ENCODE measurements around the gene F3. TPM values are rescaled to one million over a fixed set of nuclear protein-coding genes. Genes with fewer than 3 reads are reported as not detected.

The F3 gene
- total RNA-seq: 132 and 152 TPM in 2 replicates

DNA sequence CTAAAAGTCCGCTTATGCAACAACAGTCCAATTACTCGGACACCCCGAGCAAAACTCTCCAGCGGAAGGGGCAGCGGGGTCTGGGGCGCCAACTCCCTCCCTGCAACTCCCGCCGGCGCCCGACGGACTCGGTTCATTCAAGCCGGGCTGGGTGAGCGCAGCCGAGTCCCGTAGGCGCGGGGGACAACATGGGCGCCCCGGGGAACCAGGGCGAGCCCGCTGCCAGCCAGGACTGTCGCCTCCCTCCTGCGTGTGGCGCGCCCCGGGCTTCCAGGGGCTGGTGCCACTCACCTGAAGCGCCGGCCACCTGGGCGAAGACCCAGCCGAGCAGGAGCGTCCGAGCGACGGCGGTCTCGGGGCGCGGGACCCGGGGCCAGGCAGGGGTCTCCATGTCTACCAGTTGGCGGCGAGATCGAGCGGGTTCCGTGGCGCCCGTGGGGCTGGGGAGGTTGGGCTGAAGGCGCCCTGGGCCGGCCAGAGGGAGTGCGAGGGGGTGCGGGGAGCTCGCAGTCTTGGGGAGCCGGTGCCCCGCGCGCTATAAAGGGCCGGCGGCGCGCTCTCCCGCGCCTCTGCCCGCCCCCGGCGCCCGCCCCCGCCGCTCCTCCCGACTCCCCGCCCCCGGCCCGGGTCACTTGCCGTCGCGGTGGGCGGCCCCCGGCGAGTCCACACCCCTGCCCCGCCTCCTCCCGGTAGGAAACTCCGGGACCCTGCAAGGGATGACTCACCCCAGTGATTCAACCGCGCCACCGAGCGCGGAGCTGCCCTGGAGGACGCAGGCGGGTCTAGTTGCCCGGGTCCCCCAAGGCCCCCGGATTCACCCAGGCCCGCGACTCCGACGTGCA is at the start of gene F3:
Gene F3 (minus strand): TSS at position 514 of the 842 bp plus-strand sequence. CDS start 123 bp downstream, at position 391.
- TF ChIP-seq, protein P1, sequence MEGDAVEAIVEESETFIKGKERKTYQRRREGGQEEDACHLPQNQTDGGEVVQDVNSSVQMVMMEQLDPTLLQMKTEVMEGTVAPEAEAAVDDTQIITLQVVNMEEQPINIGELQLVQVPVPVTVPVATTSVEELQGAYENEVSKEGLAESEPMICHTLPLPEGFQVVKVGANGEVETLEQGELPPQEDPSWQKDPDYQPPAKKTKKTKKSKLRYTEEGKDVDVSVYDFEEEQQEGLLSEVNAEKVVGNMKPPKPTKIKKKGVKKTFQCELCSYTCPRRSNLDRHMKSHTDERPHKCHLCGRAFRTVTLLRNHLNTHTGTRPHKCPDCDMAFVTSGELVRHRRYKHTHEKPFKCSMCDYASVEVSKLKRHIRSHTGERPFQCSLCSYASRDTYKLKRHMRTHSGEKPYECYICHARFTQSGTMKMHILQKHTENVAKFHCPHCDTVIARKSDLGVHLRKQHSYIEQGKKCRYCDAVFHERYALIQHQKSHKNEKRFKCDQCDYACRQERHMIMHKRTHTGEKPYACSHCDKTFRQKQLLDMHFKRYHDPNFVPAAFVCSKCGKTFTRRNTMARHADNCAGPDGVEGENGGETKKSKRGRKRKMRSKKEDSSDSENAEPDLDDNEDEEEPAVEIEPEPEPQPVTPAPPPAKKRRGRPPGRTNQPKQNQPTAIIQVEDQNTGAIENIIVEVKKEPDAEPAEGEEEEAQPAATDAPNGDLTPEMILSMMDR (IDR thresholded peaks at IDR 0.05; ENCODE audit: insufficient read depth, low read length, poor library complexity, severe bottlenecking): peak; percentile 14
- H3K36me3 ChIP-seq (ENCODE audit: control insufficient read depth, insufficient read depth, low read length): no peaks in the 10 kb centered on the region
- peak within 1 kb of the TSS; percentile 61 for H3K4me3 ChIP-seq (ENCODE audit: low read depth, low read length)
- no peaks in the 10 kb centered on the region for H3K27me3 ChIP-seq (ENCODE audit: control insufficient read depth, insufficient read depth, low read length)
- peak; percentile 61 for DNase-seq (ENCODE audit: low read depth)

DNA sequence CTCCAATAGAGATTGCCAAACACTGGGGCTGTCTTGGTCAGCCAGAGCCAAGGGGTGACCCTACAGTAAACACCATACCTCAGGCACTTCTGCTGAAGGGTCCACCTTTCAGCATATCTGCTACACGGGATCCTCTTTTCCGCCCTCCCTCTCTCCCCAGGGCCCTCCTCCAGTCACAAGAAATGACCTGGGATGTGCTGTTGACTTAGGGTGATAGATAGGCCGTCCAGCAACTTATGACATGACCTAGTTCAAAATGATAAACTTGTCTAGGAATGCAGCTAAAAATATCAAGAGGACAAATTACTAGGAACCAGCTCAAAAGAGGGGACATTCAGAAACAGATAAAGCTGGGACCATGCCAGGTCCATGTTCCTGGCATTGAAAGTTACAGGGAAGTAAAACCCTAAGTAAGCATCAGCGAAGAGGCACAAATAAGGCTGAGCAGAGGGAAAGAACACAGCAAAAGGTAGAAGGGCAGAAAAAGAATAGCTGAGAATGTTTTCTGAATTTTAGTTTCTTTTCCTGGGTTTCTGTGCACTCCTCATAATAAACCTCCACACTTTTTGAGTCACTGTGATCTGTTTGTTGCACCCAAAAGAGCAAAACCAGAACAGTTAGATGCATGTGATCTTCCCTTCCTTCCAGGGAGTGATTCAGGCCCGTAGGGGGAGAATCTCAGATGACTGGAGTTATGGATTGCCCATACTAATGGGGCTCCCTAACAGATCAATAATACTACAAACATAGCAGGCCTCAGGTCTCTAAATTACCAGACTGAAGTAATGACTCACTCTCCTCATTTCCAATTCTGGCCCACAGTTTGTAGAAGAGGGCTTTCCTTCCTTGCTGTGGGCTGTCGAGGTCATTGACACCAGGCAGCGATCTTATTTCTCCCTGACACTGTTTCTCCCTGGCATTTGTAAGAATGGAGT is 48.9 kb upstream of the F3 start:
- Histone ChIP-seq H3K27me3 (ENCODE audit: control insufficient read depth, insufficient read depth, low read length) (no peaks in the 10 kb centered on the region), H3K36me3 (ENCODE audit: control insufficient read depth, insufficient read depth, low read length) (no peaks in the 10 kb centered on the region), H3K4me3 (ENCODE audit: low read depth, low read length) (no peak overlapping the region)
- no peak for DNase-seq (ENCODE audit: low read depth)
- TF ChIP-seq, protein P1 (IDR thresholded peaks at IDR 0.05; ENCODE audit: insufficient read depth, low read length, poor library complexity, severe bottlenecking): no peak

GRCh38 chr1:94589728-94590127 is 48.2 kb upstream of the F3 start:
- Histone ChIP-seq H3K36me3 (ENCODE audit: control insufficient read depth, insufficient read depth, low read length) (no peaks in the 10 kb centered on the region), H3K27me3 (ENCODE audit: control insufficient read depth, insufficient read depth, low read length) (no peaks in the 10 kb centered on the region), H3K4me3 (ENCODE audit: low read depth, low read length) (no peak overlapping the region)
- no peak for DNase-seq (ENCODE audit: low read depth)
- TF ChIP-seq, protein P1 (IDR thresholded peaks at IDR 0.05; ENCODE audit: insufficient read depth, low read length, poor library complexity, severe bottlenecking): no peak

DNA sequence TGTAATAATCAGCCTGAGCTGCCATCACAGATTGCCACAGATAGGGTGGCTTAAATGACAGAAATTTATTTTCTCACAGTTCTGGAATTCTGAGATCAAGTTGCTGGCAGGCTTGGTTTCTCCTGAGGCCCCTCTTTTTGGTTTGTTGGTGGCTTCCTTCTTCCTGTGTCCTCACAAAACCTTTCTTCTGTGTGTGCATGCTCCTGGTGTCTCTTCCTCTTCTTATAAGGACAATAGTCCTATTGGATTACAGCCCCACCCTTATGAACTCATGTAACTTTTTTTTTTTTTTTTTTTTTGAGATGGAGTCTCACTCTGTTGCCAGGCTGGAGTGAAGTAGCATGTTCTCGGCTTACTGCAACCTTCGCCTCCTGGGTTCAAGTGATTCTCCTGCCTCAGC is 41.0 kb upstream of the F3 start:
- Histone ChIP-seq H3K27me3 (ENCODE audit: control insufficient read depth, insufficient read depth, low read length) (no peaks in the 10 kb centered on the region), H3K4me3 (ENCODE audit: low read depth, low read length) (no peak overlapping the region), H3K36me3 (ENCODE audit: control insufficient read depth, insufficient read depth, low read length) (no peaks in the 10 kb centered on the region)
- DNase-seq (ENCODE audit: low read depth): no peak
- TF ChIP-seq, protein P1 (IDR thresholded peaks at IDR 0.05; ENCODE audit: insufficient read depth, low read length, poor library complexity, severe bottlenecking): no peak

DNA sequence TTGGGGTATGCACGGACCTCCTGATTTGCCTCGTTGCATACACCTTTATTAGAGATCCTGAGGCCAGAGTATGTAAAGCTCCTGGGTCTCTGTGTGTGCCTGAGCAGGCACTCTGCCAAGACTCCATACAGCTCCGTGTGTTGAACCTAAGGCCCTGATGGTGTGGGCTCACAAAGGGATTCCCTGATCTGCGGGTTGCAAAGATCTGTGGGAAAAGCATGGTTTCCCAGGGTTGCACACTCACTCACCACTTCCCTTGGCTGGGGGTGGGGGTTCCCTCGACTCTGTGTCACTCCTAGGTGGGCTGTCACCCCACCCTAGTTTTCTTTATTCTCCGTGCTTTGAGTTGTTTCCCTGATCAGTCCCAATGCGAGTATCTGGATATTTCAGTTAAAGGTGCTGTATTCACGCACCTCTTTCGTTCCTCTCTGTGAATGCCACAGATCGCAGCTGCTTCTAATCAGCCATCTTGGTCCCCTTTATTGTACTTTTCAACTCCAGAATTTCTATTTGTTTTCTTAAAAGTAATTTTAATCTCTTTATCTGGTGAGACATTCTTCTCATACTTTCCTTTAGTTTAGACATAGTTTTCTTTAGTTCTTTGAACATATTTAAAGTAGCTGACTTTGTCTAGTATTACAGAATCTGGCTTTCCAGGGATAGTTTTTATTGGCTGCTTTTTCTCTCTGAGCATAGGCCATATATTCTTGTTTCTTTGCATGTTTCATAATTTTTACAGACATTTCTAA is 39.0 kb upstream of the F3 start:
- no peaks in the 10 kb centered on the region for H3K27me3 ChIP-seq (ENCODE audit: control insufficient read depth, insufficient read depth, low read length)
- TF ChIP-seq, protein P1 (IDR thresholded peaks at IDR 0.05; ENCODE audit: insufficient read depth, low read length, poor library complexity, severe bottlenecking): no peak
- DNase-seq (ENCODE audit: low read depth): no peak
- no peaks in the 10 kb centered on the region for H3K36me3 ChIP-seq (ENCODE audit: control insufficient read depth, insufficient read depth, low read length)
- H3K4me3 ChIP-seq (ENCODE audit: low read depth, low read length): no peak overlapping the region

All from kidney epithelial cell (primary cell).